K562 (cell line): ENCODE results near the gene SPRING1. TPM values are rescaled to one million over a fixed set of nuclear protein-coding genes. Genes with fewer than 3 reads are reported as not detected.

Experiments
- GTF2E2 ChIP-seq: fragments of 200-800 bp; sonication (Bioruptor generic); IDR thresholded peaks from 2 replicates; pipeline ENCODE4 v1.6.1; 2016; ENCODE audit warnings: missing genetic modification characterization, missing compliant biosample characterization
- JUN ChIP-seq, 2 experiments: sonication (generic) in 1 of 2; formaldehyde crosslinking in 1 of 2; IDR thresholded peaks; 2 replicates each; pipeline versions ENCODE4 v1.6.1 to v1.8.0; 2012 to 2022; ENCODE audit warnings: borderline replicate concordance in 2 of 2, mild to moderate bottlenecking in 2 of 2, improper control_type of control experiment in 1 of 2, low read depth in 1 of 2, low read length in 1 of 2, missing genetic modification reagents in 1 of 2
- PCBP1 ChIP-seq: fragments of 200-400 bp; formaldehyde crosslinking; IDR thresholded peaks from 2 replicates; pipeline ENCODE4 v1.6.1; 2018; ENCODE audit warnings: mild to moderate bottlenecking, low read depth, low read length; ENCODE audit not compliant: poor library complexity, severe bottlenecking
- RAD21 ChIP-seq, 2 experiments: fragments of 250-450 bp in 1 of 2; fragments of 450-650 bp in 1 of 2; sonication (Bioruptor Pico) in 1 of 2; formaldehyde crosslinking in 1 of 2; IDR thresholded peaks in 1 of 2; conservative IDR thresholded peaks in 1 of 2; 2 replicates each; pipeline versions ENCODE4 v1.4.0 to v1.8.0; 2020 to 2022; ENCODE audit warnings: mild to moderate bottlenecking in 2 of 2, moderate library complexity in 1 of 2
- SP2 ChIP-seq: IDR thresholded peaks from 2 replicates; pipeline ENCODE4 v1.6.1; 2011; ENCODE audit warnings: mild to moderate bottlenecking, low read depth, low read length, moderate library complexity; ENCODE audit not compliant: poor library complexity, severe bottlenecking; ENCODE audit errors: extremely low read depth
- TCF7 ChIP-seq: sonication (generic); IDR thresholded peaks from 2 replicates; pipeline ENCODE4 v1.6.1; 2016; ENCODE audit warnings: antibody characterized with exemption, borderline replicate concordance
- ZNF551 ChIP-seq: fragments of 250-450 bp; sonication (Bioruptor Pico); IDR thresholded peaks from 2 replicates; pipeline ENCODE4 v1.5.0; 2021; ENCODE audit warnings: mild to moderate bottlenecking, moderate library complexity
- polyA plus RNA-seq, 8 experiments: library from polyadenylated mRNA; depleted of rRNA in 4 of 8; stranded (reverse) in 5 of 8; unstranded in 3 of 8; fragments of >200 nt; fragmentation: Nextera tagmentation in 2 of 8; fragmentation: Illumina TruSeq in 1 of 8; extraction: Ambion mirVana in 2 of 8; extraction: Trizol in 1 of 8; gene quantifications; 2 replicates each; pipeline versions ENCODE4 v1.2.1 to v1.2.3, GENCODE V29; 2011 to 2014; ENCODE audit warnings: inconsistent platforms in 1 of 8, missing spikeins in 1 of 8
- total RNA-seq, 7 experiments: library from RNA; depleted of rRNA in 6 of 7; stranded (reverse); fragments of >200 nt in 6 of 7; fragmentation: Illumina TruSeq in 2 of 7; extraction: Trizol in 2 of 7; gene quantifications; 2 replicates each; pipeline versions ENCODE4 v1.2.1 to v1.2.3, GENCODE V29; 2011 to 2021; ENCODE audit warnings: low replicate concordance in 1 of 7
- TF ChIP-seq, protein P1 (sequence below): fragments of 250-450 bp; sonication (Bioruptor Pico); IDR thresholded peaks from 2 replicates; pipeline ENCODE4 v1.8.0; 2022; ENCODE audit warnings: moderate library complexity, mild to moderate bottlenecking, inconsistent platforms
- TF ChIP-seq, protein P2 (sequence below): IDR thresholded peaks from 2 replicates; pipeline ENCODE4 v1.6.1; 2012; ENCODE audit warnings: low read depth, low read length, improper control_type of control experiment, borderline replicate concordance
- TF ChIP-seq, protein P3 (sequence below), 2 experiments: fragments of 450-650 bp; formaldehyde crosslinking in 1 of 2; IDR thresholded peaks; 2 replicates each; pipeline versions ENCODE4 v1.4.0 to v1.6.1; 2014 to 2020; ENCODE audit warnings: mild to moderate bottlenecking in 2 of 2, borderline replicate concordance in 1 of 2, low read depth in 1 of 2
- TF ChIP-seq, protein P4 (sequence below): fragments of 150-350 bp; conservative IDR thresholded peaks from 2 replicates; pipeline ENCODE4 v1.6.1; 2014; ENCODE audit warnings: low read length

SPRING1 gene
- total and polyA plus RNA-seq, 9 of the 15 experiments (the other 6 are each of a cell fraction or from before 2014, with no cell fraction given) = 1.1 to 20.0 (median 8.0) TPM

DNA sequence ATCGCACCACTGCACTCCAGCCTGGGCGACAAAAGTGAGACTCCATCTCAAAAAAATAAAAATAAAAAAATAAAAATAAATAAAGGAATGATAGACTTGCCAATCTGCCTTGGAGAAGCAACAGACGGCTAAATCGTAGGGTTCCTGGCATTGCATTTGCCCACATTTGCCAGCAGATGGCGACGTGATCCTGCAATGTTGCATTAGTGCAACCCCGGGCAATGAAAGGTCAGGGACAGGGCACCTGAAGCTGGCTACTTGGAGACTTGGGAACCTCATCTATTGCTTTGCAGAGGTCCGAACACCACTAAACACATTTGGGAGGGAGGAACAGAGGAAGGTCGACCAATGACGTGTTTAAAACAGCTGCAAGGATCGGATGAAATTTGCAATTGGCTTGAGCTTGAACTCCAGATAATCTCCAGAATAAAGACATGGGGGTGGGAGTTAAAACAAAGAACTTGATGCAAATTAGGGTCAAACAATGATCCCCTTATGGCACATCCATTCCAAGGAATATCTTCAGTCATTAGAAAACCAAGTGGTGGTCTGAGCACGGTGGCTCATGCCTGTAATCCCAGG is 34.6 kb downstream of the SPRING1 start (continued):
- TF ChIP-seq SP2 = no peak
- TF ChIP-seq JUN (IDR thresholded peaks at IDR 0.05; ENCODE audit: borderline replicate concordance, low read depth, low read length) = no peak
- no peak for TF ChIP-seq JUN (CRISPR knock-in tag; IDR thresholded peaks at IDR 0.05; ENCODE audit: borderline replicate concordance)
- no peak for TF ChIP-seq TCF7
- TF ChIP-seq, protein P1, sequence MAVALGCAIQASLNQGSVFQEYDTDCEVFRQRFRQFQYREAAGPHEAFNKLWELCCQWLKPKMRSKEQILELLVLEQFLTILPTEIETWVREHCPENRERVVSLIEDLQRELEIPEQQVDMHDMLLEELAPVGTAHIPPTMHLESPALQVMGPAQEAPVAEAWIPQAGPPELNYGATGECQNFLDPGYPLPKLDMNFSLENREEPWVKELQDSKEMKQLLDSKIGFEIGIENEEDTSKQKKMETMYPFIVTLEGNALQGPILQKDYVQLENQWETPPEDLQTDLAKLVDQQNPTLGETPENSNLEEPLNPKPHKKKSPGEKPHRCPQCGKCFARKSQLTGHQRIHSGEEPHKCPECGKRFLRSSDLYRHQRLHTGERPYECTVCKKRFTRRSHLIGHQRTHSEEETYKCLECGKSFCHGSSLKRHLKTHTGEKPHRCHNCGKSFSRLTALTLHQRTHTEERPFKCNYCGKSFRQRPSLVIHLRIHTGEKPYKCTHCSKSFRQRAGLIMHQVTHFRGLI (CRISPR knock-in tag) = no peak
- TF ChIP-seq PCBP1 = no peak
- no peak for TF ChIP-seq ZNF551
- TF ChIP-seq, protein P2, sequence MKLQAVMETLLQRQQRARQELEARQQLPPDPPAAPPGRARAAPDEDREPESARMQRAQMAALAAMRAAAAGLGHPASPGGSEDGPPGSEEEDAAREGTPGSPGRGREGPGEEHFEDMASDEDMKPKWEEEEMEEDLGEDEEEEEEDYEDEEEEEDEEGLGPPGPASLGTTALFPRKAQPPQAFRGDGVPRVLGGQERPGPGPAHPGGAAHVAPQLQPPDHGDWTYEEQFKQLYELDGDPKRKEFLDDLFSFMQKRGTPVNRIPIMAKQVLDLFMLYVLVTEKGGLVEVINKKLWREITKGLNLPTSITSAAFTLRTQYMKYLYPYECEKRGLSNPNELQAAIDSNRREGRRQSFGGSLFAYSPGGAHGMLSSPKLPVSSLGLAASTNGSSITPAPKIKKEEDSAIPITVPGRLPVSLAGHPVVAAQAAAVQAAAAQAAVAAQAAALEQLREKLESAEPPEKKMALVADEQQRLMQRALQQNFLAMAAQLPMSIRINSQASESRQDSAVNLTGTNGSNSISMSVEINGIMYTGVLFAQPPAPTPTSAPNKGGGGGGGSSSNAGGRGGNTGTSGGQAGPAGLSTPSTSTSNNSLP = no peak
- TF ChIP-seq, protein P3, sequence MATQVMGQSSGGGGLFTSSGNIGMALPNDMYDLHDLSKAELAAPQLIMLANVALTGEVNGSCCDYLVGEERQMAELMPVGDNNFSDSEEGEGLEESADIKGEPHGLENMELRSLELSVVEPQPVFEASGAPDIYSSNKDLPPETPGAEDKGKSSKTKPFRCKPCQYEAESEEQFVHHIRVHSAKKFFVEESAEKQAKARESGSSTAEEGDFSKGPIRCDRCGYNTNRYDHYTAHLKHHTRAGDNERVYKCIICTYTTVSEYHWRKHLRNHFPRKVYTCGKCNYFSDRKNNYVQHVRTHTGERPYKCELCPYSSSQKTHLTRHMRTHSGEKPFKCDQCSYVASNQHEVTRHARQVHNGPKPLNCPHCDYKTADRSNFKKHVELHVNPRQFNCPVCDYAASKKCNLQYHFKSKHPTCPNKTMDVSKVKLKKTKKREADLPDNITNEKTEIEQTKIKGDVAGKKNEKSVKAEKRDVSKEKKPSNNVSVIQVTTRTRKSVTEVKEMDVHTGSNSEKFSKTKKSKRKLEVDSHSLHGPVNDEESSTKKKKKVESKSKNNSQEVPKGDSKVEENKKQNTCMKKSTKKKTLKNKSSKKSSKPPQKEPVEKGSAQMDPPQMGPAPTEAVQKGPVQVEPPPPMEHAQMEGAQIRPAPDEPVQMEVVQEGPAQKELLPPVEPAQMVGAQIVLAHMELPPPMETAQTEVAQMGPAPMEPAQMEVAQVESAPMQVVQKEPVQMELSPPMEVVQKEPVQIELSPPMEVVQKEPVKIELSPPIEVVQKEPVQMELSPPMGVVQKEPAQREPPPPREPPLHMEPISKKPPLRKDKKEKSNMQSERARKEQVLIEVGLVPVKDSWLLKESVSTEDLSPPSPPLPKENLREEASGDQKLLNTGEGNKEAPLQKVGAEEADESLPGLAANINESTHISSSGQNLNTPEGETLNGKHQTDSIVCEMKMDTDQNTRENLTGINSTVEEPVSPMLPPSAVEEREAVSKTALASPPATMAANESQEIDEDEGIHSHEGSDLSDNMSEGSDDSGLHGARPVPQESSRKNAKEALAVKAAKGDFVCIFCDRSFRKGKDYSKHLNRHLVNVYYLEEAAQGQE (IDR thresholded peaks at IDR 0.05; ENCODE audit: borderline replicate concordance) = peak; percentile 92
- TF ChIP-seq, protein P3 (CRISPR knock-in tag; IDR thresholded peaks at IDR 0.05; ENCODE audit: low read depth) = no peak
- TF ChIP-seq, protein P4, sequence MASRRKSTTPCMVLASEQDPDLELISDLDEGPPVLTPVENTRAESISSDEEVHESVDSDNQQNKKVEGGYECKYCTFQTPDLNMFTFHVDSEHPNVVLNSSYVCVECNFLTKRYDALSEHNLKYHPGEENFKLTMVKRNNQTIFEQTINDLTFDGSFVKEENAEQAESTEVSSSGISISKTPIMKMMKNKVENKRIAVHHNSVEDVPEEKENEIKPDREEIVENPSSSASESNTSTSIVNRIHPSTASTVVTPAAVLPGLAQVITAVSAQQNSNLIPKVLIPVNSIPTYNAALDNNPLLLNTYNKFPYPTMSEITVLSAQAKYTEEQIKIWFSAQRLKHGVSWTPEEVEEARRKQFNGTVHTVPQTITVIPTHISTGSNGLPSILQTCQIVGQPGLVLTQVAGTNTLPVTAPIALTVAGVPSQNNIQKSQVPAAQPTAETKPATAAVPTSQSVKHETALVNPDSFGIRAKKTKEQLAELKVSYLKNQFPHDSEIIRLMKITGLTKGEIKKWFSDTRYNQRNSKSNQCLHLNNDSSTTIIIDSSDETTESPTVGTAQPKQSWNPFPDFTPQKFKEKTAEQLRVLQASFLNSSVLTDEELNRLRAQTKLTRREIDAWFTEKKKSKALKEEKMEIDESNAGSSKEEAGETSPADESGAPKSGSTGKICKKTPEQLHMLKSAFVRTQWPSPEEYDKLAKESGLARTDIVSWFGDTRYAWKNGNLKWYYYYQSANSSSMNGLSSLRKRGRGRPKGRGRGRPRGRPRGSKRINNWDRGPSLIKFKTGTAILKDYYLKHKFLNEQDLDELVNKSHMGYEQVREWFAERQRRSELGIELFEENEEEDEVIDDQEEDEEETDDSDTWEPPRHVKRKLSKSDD = no peak
- peak; percentile 91 to 97 for TF ChIP-seq RAD21 (CRISPR knock-in tag; conservative IDR thresholded peaks at IDR 0.05 in 1 of 2, IDR thresholded peaks at IDR 0.05 in 1 of 2)
- no peak for TF ChIP-seq GTF2E2 (tag)
